Left lung (tissue), 10 donors: Measurements from ENCODE around the gene TSPAN1. TPM values are rescaled to one million over a fixed set of nuclear protein-coding genes. Genes with fewer than 3 reads are reported as not detected.
A peak's percentile ranks its signal among the peaks of the same experiment; 100 is the strongest.

Experiments used
- ATAC-seq: fragments of 200-7000 bp; cut with Tn5 transposase; one replicate; pipeline ENCODE4 v1.9.1; 2020; ENCODE audit warnings: moderate library complexity
- DNase-seq, 4 donors: peaks; one replicate each; pipeline ENCODE4 v3.0.0-alpha.2; 2013 to 2020
- H3K27ac ChIP-seq, 2 donors: fragments of 200-600 bp; sonication (generic) in 1 of 2; one replicate each; pipeline versions ENCODE4 v1.5.0 to v1.8.0; 2020 to 2021
- H3K27me3 ChIP-seq, 2 donors: fragments of 200-600 bp; sonication (generic) in 1 of 2; one replicate each; pipeline versions ENCODE4 v1.5.0 to v1.8.0; 2020 to 2021
- H3K36me3 ChIP-seq, 2 donors: fragments of 200-600 bp; sonication (generic) in 1 of 2; one replicate each; pipeline versions ENCODE4 v1.5.0 to v1.8.0; 2020 to 2021
- H3K4me1 ChIP-seq, 2 donors: fragments of 200-600 bp; one replicate each; pipeline ENCODE4 v1.8.0; 2021
- H3K4me3 ChIP-seq, 2 donors: fragments of 200-600 bp; sonication (generic) in 1 of 2; one replicate each; pipeline versions ENCODE4 v1.5.0 to v1.8.0; 2020 to 2021; ENCODE audit warnings: mild to moderate bottlenecking in 1 of 2
- H3K9me3 ChIP-seq, 2 donors: fragments of 200-600 bp; sonication (generic) in 1 of 2; one replicate each; pipeline versions ENCODE4 v1.5.0 to v1.8.0; 2020 to 2021
- intact Hi-C, 2 donors: fragments of 100-400 bp; cut with DNase I; formaldehyde crosslinking; loops; one replicate each; pipeline versions ENCODE4 v1.11.2 to v1.14.2; 2022
- polyA plus RNA-seq, 6 donors: library from polyadenylated mRNA; unstranded; fragments of 120-200 nt; gene quantifications; one replicate each; pipeline ENCODE4 v1.2.1, GENCODE V29; 2013; ENCODE audit not compliant: insufficient read length in 6 of 6
- total RNA-seq, 2 donors: library from RNA; stranded (reverse); fragmentation: NEBNext Ultra II Directional; extraction: Animal tissue kit (Norgen Biotek cat#: 25700); gene quantifications; one replicate each; pipeline ENCODE4 v1.2.1, GENCODE V29; 2021
- TF ChIP-seq, protein P1 (sequence below), 2 donors: fragments of 200-600 bp; sonication (generic) in 1 of 2; IDR thresholded peaks; one replicate each; pipeline versions ENCODE4 v1.5.0 to v1.8.0; 2021; ENCODE audit warnings: antibody characterized with exemption in 2 of 2
- donor health status: DM: no; HTN: yes; CAD: no.
- donor health status: DM: no; HTN: no; CAD: no.

The TSPAN1 gene
- total and polyA plus RNA-seq, 8 donors: 2.3 to 50.6 (median 11.0) TPM

DNA sequence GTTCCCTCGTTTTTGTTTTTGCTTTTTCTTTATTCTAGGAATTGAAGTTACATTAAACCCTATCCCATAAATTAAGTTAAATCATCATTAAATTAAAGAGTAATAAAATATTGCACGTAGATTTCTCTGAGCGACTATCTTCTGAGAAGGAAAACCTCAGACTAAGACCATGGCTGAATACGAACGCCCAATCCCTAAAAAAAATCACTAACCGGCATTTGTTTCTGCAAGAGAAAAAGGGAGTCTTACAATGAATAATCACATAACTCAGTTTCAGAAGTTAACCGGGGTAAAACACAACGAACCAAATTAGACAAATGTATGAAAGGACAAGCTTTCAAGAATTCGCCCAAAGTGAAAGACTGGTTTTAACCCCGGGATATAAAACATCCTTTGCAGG lies 43.8 kb upstream of the TSPAN1 start:
- intact Hi-C loops: no loop called here
- TF ChIP-seq, protein P1, sequence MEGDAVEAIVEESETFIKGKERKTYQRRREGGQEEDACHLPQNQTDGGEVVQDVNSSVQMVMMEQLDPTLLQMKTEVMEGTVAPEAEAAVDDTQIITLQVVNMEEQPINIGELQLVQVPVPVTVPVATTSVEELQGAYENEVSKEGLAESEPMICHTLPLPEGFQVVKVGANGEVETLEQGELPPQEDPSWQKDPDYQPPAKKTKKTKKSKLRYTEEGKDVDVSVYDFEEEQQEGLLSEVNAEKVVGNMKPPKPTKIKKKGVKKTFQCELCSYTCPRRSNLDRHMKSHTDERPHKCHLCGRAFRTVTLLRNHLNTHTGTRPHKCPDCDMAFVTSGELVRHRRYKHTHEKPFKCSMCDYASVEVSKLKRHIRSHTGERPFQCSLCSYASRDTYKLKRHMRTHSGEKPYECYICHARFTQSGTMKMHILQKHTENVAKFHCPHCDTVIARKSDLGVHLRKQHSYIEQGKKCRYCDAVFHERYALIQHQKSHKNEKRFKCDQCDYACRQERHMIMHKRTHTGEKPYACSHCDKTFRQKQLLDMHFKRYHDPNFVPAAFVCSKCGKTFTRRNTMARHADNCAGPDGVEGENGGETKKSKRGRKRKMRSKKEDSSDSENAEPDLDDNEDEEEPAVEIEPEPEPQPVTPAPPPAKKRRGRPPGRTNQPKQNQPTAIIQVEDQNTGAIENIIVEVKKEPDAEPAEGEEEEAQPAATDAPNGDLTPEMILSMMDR (IDR thresholded peaks at IDR 0.05): no peak
- Histone ChIP-seq H3K27ac (peak overlapping the region; percentile 91 to 94), H3K9me3 (no peaks in the 10 kb centered on the region), H3K4me3 (peak overlapping the region; percentile 48 to 67), H3K27me3 (peaks cover 0 to 45% of the 10 kb centered on the region in 2 donors), H3K36me3 (no peaks in the 10 kb centered on the region), H3K4me1 (peaks cover 0 to 30% of the 10 kb centered on the region in 2 donors)
- ATAC-seq: no peak
- no peak for DNase-seq

DNA sequence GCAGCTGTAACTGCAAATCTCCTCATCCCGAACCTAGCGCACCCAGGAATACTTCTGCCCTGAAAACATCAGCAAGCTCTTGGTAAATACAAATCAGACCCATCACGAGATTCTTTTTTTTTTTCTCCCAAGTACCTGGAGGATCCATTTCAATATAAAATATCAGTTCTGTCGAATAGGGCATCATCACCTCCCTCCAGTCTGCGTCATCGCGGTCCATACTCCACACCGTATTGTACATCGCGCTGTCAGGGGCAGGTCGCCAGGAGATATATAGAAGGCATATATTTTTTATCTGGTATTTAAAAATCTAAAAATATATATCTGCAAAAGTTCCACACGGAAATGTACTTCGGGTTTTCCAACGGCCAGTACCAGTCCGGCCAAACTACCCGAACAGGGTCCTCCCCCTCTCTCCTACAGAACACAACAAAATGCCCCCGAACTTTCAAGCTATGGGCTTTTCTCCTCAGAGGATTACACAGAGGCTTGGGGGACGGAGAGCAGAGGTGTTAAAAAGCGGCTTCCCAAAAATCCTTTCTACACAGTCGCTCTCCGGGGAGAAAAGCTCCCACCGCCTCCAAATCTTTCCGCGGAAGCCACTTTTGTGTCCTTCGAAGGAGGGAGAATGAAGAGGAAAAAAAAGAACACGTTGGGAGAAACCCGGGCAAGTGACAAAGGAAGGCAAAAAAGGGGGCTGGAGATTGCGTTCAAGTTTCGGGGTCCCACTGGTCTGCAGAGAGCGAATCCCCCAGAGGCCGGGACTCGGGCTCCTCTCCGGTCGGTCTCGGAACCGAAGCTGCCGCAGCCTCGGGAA lies 43.0 kb upstream of the TSPAN1 start:
- Histone ChIP-seq H3K4me3 (peak overlapping the region; percentile 48 to 67), H3K9me3 (no peaks in the 10 kb centered on the region), H3K27ac (peak overlapping the region; percentile 91 to 94), H3K36me3 (no peaks in the 10 kb centered on the region), H3K27me3 (peaks cover 0 to 45% of the 10 kb centered on the region in 2 donors), H3K4me1 (peaks cover 0 to 27% of the 10 kb centered on the region in 2 donors)
- DNase-seq (peak in 3 of 4 donors; percentile 28 to 46 (median 41)), ATAC-seq (peak; percentile 5)
- TF ChIP-seq, protein P1 (IDR thresholded peaks at IDR 0.05): no peak
- intact Hi-C loops: no loop called here

DNA sequence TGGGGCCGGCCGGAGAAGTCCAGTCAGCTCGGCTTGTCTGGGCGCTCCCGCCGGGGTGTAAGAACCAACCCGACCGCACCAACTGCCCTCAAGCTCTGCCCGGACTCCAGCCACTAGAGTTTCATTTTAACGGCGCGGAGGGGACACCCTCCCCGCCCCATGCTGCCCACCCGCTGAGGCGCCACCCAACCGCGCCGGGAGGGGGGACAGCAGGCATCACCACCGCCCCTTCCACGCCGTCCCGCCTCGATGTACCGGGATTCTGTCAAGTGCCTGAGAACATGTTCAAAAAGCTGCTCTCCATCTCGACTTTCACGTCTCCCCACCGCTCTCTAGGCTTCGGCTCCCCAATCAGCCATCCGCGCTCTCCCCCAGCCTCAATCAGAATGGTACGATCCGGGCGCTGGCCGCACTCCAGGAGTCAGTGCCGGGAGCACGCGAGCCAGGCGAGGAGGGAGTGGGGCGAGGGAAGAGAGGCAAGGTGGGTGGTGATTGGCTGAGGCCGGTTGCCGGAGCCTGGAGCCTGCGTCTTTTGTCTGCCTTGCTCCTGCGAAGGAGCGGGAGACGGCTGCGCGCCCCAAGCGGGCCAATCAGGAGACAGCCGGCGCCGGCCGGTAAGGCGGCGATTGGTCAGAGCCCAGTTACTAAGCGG lies 42.2 kb upstream of the TSPAN1 start, which contains the start of gene PIK3R3:
Gene PIK3R3 (minus strand): TSS at position 101 of the 652 bp plus-strand sequence. CDS start 677 bp downstream, outside the sequence.
- DNase-seq: peak; percentile 99
- H3K36me3 ChIP-seq: no peaks in the 10 kb centered on the region
- H3K27ac ChIP-seq: peak within 1 kb of the TSS; percentile 91 to 94
- TF ChIP-seq, protein P1 (IDR thresholded peaks at IDR 0.05): peak in 1 of 2 donors; percentile 16
- peak; percentile 97 for ATAC-seq
- H3K4me1 ChIP-seq: peaks cover 0 to 27% of the 10 kb centered on the region in 2 donors
- intact Hi-C loops: no loop called here
- H3K9me3 ChIP-seq: no peaks in the 10 kb centered on the region
- peak within 1 kb of the TSS; percentile 48 to 67 for H3K4me3 ChIP-seq
- peaks cover 0 to 45% of the 10 kb centered on the region in 2 donors for H3K27me3 ChIP-seq

DNA sequence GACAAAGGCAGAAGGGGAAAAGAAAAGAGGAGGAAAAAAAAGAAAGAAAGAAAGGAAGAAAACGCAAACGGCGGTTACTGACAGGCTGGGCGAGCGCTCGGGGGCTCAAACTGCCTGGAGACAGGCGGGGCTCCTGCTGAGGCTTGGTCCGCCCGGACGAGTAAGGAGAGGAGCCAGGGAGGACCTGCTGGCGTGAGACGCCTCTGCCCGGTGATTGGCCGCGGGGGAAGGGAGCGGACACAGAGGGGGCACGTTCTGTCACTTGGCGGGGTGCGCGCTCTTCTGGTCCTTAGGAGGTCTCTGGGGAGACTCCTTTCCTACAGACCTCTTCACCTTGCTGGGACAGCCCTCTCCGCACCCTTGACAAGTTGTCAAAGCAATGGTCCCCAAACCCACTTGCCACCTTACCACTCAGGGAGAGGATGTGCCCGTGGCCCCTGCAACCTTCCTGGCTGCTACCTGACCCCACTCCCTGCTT lies 41.7 kb upstream of the TSPAN1 start:
- peak; percentile 57 for ATAC-seq
- peak overlapping the region; percentile 48 to 67 for H3K4me3 ChIP-seq
- H3K4me1 ChIP-seq: peaks cover 0 to 27% of the 10 kb centered on the region in 2 donors
- TF ChIP-seq, protein P1 (IDR thresholded peaks at IDR 0.05): no peak
- peaks cover 0 to 42% of the 10 kb centered on the region in 2 donors for H3K27me3 ChIP-seq
- intact Hi-C loops: no loop called here
- peak overlapping the region; percentile 91 to 94 for H3K27ac ChIP-seq
- H3K36me3 ChIP-seq: no peaks in the 10 kb centered on the region
- no peaks in the 10 kb centered on the region for H3K9me3 ChIP-seq
- peak in 1 of 4 donors; percentile 92 for DNase-seq
